HT1080 (cell line): ENCODE data around the gene IFITM1. TPM values are rescaled to one million over a fixed set of nuclear protein-coding genes. Genes with fewer than 3 reads are reported as not detected.

Source experiments
- DNase-seq: peaks from one replicate; pipeline ENCODE4 v3.0.0-alpha.2; 2015; ENCODE audit warnings: low read depth
- total RNA-seq: library from RNA; depleted of rRNA; stranded (reverse); fragments of >200 nt; shearing (Covaris generic); gene quantifications from 2 replicates; pipeline ENCODE4 v1.2.3, GENCODE V29; 2014

IFITM1 gene
- total RNA-seq, 1 experiment from 2014 or later: 5.4 TPM

- no peak for DNase-seq
Measured at GRCh38 chr11:293271-293851, 20.5 kb upstream of the IFITM1 start.

GRCh38 chr11:293852-294661, 19.8 kb upstream of the IFITM1 start:
- DNase-seq: no peak

DNA sequence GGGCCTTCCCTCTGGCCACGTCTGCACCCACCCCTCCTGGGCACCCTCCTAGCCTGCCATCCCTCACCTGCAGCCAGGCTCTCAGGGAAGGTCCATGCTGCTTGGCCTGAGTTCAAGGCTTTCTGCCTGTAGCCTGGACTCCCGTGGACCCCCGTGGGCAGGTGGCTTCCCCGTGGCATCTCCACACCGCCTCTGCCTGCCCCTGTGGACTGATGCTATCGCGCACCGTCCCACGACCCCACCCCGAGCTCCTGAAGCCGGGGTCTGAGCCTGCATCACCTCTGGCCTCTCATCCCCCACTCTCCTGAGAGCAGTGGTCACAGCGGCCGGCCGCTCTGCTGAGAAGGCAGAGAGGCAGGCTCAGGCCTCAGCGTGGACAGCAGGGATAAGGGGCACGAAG, 19.1 kb upstream of the IFITM1 start:
- DNase-seq: no peak

DNA sequence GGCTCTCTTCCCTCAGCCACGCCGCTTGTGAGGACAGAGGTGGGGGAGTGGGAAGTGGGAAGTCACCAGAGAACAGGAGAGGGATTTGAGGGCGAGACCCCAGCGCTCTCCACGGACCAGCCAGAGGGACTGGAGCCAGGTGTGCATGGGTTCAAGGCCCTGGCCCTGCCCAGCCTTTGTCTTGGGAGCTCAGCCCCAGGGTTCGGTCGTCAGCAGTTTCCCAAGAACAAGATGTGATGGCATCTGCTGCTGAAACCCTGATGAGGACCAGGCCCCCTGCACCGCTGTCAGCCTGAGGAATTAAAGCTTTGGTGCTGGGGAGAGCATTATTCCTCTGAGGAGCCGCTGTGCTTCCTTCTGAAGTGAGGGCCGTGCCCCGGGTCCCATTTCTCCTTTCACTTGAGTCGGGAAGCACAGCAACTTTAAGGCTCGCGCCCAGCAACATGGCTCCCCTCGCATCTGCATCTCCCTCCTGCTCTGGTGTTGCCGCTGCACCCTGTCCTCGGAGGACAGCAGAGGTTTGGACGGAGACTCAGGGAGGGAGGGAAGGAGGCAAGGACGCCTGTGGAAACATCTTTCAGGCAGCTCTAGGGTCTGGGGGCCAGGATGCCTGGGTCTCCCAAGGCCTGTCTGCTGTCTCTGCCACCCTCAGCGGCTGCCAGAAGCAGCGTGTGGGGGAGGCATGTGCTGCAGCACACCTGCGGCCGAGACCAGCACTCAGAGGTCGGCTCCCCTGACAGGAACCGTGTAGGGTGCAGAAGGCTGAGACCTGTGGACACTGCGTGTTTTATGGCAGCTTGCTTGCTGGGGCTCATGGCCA, 18.3 kb upstream of the IFITM1 start:
- no peak for DNase-seq

DNA sequence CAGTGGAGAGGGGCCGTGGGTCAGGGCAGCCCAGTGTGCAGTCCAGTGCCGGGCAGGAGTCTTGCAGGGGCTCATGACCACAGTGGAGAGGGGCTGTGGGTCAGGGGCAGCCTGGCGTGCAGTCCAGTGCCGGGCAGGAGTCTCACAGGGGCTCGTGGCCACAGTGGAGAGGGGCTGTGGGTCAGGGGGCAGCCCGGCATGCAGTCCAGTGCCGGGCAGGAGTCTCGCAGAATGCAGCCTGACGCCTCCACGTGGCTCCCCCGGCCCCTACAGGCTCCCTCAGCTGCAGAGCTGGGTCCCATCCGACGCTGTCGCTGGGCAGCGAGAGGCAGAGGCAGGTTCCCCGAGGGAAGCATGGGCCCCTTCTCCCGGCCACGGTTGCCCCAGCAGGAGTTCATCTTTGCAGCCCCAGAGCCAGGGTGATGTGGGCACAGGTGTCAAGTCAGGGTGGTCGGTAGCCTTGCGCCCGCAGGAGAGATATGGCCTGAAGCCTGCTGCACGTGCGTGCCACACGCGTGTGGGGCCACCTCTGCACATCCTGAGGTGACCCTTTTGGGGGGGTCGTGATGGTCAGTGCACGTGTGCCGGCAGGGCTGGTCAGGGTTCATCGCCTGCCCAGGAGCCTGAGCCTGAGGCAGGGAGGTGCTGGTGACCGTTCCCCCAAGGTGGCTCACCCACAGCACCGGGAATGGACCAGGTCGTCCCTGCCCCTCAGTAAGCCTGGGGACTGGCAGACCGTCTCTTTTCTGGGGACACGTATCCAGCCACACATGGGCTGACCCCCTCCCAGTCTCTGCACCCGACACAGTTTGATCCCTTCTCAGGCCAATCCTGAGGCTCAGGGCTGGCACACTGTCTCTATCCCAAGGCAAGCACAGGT, 17.4 kb upstream of the IFITM1 start:
- DNase-seq: no peak

- no peak for DNase-seq
Measured at GRCh38 chr11:297051-297585, 16.7 kb upstream of the IFITM1 start.

- no peak for DNase-seq
Measured at GRCh38 chr11:297586-298405, 16.0 kb upstream of the IFITM1 start.

- DNase-seq: no peak
Measured at GRCh38 chr11:298406-299065, 15.3 kb upstream of the IFITM1 start.

DNA sequence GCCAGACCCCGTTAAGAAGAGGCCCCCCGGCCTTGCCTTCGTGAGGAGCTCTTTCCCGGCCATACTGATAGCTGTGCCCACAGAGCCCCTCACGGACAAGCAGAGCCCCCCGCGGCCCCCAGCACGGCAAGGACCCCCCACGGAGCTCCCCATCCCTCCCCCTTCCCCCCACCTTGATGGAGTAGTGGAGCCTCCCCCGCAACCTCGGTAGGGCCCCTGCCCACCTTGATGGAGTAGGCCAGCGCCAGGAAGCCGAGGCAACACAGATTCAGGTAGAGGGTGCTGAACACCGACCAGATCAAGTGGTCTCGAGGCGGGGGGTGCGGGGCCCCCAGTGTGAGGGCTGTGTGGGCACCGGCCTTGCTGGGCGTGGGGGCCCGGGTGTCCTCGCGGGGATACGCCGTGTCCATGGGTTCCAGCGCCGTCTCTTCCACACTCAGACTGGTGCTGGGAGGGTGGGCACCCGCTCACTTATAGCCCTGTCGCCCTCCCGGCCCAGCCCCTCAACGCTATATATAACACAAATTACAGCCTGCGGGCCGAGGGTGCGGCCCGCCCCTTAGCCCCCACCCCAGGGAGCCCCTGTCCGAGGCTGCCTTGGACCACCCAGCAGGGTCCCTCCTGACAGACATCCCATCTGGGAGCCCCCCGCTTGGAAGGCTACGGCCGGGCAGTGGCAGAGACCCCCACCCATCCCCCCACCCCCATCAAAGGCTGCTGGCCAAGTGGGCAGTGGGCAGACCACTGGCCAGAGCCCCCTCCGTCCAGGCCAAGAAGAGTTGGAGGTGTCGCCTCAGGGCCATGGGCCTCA, 14.6 kb upstream of the IFITM1 start, which contains the start of gene IFITM5:
Gene IFITM5, minus strand, starts transcription at position 446 of the 811 bp plus-strand sequence. Its CDS starts 36 bp downstream, at position 410.
- no peak for DNase-seq

- no peak for DNase-seq
Measured at GRCh38 chr11:299951-300735, 13.7 kb upstream of the IFITM1 start.

GRCh38 chr11:303363-303762, 10.5 kb upstream of the IFITM1 start:
- no peak for DNase-seq

DNA sequence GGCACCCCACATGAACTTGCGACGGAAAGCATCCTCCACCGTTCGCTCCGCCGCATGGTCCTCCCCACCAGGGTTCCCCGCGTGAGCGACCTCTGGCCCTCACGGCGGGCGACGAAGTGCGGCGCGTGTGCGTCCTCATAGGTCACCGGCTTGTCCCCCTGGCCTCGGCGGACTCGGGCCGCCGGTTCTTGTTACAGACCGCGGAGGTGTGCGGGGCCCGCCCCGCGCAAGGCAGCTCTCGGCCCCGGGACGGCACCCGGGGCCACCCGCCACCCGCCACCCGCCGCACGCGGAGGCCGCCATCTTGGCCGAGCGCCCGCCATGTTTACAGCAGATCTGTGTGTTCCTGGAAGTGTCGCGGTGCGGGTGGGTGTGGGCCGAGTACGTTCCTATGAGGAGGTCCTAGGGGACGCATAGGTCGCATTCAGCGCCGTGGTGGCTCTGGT, 9.8 kb upstream of the IFITM1 start:
- no peak for DNase-seq

DNA sequence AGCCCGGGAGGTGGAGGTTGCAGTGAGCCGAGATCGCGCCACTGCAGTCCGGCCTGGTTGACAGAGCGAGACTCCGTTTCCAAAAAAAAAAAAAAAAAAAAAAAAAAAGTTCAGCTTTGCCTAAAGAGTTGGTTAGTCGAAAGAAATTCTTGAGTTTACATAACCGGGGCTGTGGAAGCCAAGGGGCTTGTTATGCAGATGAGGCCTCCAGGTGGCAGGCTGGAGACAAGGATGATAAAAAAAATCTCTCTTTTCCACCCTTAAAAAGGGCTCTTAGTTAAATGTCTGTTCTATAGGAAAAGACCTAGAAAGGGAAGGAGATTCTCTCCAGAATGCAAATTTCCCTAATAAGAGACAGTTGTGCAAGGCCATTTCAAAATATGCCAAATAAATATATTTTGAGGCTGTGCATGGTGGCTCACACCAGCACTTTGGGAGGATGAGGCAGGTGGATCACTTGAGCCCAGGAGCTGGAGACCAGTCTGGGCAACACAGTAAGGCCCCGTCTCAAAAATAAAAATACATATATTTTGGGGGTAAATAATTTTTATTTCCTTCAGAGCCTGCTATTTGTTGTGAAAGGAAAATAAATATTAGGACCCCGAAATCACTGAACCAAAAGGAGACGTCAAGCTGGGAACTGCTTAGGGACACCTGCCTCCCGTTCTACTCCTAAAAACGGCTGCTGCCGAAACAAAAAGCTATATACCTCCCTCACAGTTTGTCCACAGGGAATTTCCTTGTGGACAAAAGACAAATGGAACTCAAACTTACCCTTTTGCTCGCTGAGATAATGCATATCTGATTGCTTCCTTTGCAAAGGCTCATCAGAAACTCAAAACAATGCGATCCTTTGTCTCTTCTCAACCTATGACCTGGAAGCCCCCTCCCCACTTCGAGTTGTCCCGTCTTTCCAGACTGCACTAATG, 8.7 kb upstream of the IFITM1 start:
- DNase-seq: peak; percentile 60

- no peak for DNase-seq
Measured at GRCh38 chr11:305844-306211, 8.0 kb upstream of the IFITM1 start.

- no peak for DNase-seq
Measured at GRCh38 chr11:306645-307371, 7.0 kb upstream of the IFITM1 start.
